Hepatic stellate cell (primary cell): Measurements from ENCODE around the gene XK.
"Not testable (repeated sequence)": the region's sequence is repeated elsewhere in the genome, so short reads cannot be mapped to it uniquely, and the experiment has no call there.

Source experiments
- DNase-seq: peaks from one replicate; pipeline ENCODE4 v3.0.0; 2011; ENCODE audit warnings: low spot score

The XK gene

GRCh38 chrX:37754516-37754915 is 68.9 kb downstream of the XK start:
- no peak for DNase-seq

GRCh38 chrX:37755025-37755424 is 69.4 kb downstream of the XK start:
- DNase-seq = no peak

DNA sequence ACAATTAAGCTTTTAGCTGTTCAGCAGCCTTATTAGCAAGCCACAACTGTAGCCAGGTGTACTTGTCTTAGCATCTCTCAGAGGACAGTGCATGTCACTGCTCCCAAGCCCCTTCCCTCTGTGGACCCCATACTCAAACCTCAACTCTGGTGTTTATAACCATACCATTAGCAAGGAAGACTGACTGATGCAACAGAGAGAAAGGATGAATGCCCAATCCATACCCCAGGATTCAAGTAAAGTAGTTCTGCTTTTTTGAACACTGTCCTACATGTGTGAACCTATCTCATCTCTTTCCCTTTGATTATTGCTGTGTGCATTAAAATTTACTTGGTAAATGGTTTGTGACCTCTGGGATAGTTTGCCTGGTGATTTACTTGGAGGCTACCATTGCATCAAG is 71.5 kb downstream of the XK start:
- no peak for DNase-seq

GRCh38 chrX:37759351-37759750 is 73.8 kb downstream of the XK start:
- DNase-seq = no peak

DNA sequence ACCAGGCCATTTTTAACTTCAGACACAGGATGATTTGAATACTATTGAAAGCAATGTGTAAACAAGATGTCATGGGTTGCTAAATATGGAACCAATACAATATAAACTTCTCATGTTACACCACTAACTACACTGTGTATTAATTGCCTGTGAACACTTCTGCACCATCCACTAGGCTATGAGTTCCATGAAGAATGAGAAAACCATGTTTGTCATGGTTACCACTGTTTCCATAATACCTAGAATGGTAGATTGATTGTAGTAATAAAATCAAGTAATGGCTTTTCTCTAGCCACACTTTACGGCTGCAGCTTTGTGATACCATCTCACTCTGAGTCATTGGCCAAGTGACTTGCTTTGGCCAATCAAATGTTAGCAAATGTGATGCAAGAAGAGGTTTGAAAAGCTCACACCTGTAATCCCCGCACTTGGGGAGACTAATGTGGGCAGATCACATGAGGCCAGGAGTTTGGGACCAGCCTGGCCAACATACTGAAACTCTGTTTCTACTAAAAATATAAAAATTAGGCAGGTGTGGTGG is 74.4 kb downstream of the XK start:
- no peak for DNase-seq

- no peak for DNase-seq
Observed at GRCh38 chrX:37763400-37763799, 77.8 kb downstream of the XK start.

GRCh38 chrX:37765507-37765906 is 79.9 kb downstream of the XK start:
- no peak for DNase-seq

DNA sequence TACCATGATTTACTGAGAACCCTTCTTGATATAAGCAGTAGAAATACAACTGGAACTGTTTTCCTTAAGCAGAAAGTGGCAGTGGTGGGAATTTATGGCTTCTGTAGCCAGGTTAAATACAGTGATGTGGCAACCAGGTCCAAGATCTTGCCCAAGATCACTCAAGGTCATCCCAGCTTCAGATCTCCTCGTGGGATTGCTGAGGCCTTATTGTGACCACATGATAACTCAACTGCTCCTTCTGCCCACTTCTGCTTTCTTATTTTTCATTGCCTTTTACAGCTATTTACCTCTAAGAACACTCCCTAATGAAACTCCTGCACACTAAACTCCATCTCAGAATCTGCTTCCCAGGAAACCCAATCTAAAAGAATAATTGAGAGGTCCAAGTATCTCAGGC is 81.8 kb downstream of the XK start:
- DNase-seq = no peak

GRCh38 chrX:37768866-37769265 is 83.3 kb downstream of the XK start:
- DNase-seq = not testable (repeated sequence)

DNA sequence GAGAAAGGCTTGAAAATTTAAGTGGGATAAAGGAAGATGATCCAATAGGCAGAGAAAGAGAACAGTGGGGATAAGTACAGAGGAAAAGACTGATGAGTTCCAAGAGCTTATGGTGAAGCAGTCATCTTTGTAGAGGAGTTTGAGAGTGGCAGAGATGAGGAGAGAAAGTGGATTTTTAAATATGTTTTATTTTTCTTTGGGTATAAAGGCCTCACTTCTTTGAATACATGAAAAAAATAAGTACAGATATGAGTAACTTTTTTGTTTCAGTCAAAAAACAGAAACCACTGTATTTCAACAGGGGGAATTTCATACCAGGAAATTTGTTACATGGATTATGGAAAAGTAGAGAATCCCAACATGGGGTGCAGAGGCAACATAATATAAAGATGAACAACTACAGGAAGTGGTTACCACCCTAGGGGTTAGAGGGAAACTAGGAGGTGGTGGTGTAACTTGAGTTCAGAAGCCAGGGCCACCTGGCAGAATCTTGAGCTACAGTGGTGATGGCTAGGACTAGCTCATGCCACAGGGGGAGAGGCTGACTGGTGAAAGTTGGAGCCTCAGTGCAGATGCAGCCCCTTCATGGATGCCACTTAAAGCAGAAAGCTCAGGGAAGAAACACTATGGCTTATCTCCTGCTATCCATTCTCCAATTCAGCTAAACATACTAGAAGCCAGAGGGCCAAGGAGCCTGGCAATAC is 90.8 kb downstream of the XK start:
- DNase-seq = no peak

- DNase-seq = no peak
Observed at GRCh38 chrX:37776987-37777325, 91.4 kb downstream of the XK start.

DNA sequence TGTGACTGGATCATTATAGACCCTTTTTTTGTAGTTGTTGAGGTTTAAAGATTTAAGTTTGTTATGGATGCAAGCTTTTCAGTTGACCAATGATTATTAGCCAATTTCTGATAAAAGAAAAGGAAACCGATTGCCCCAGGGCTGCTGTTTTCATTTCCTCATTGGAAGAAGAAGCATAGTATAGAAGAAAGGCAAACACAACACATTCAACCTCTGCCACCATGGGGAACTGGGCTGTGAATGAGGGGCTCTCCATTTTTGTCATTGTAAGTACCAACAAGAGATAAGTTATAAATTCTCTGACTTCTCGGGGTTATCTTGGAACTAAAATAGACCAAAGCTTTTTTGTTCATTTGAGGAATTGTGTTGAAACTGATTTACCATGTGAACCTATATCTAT is 94.3 kb downstream of the XK start, which contains the start of gene CYBB:
TSS of gene CYBB (plus strand) at position 203 of the 400 bp plus-strand sequence. CDS start at position 222, 19 bp downstream.
- no peak for DNase-seq

- DNase-seq = no peak
Observed at GRCh38 chrX:37781081-37781480, 95.5 kb downstream of the XK start.
